WTC11 (cell line): ENCODE data around the gene USP34.
"Not testable (repeated sequence)": the region's sequence is repeated elsewhere in the genome, so short reads cannot be mapped to it uniquely, and the experiment has no call there.

ENCODE experiments used
- CBFB ChIP-seq: sonication (generic); formaldehyde crosslinking; IDR thresholded peaks from 2 replicates; pipeline ENCODE4 v1.8.1; 2022; ENCODE audit warnings: mild to moderate bottlenecking, low read depth, missing genetic modification reagents
- CTCF ChIP-seq: fragments of 200-600 bp; IDR thresholded peaks from 2 replicates; pipeline ENCODE4 v1.8.0; 2022; ENCODE audit warnings: antibody characterized with exemption
- ESRRA ChIP-seq: sonication (generic); formaldehyde crosslinking; IDR thresholded peaks from 2 replicates; pipeline ENCODE4 v1.8.1; 2022; ENCODE audit warnings: mild to moderate bottlenecking, missing genetic modification reagents, borderline replicate concordance
- FOXJ3 ChIP-seq: sonication (generic); formaldehyde crosslinking; IDR thresholded peaks from 2 replicates; pipeline ENCODE4 v1.9.0; 2021; ENCODE audit warnings: missing genetic modification reagents, mild to moderate bottlenecking, borderline replicate concordance
- MAX ChIP-seq: sonication (generic); formaldehyde crosslinking; IDR thresholded peaks from 2 replicates; pipeline ENCODE4 v1.8.0; 2022; ENCODE audit warnings: mild to moderate bottlenecking, missing genetic modification reagents
- NR2C2 ChIP-seq: sonication (generic); formaldehyde crosslinking; IDR thresholded peaks from 2 replicates; pipeline ENCODE4 v1.8.0; 2022; ENCODE audit warnings: mild to moderate bottlenecking, missing genetic modification reagents
- NR3C1 ChIP-seq: sonication (generic); formaldehyde crosslinking; conservative IDR thresholded peaks from 2 replicates; pipeline ENCODE4 v1.8.1; 2023; ENCODE audit warnings: low read depth, mild to moderate bottlenecking, missing genetic modification reagents
- STAT6 ChIP-seq: sonication (generic); formaldehyde crosslinking; conservative IDR thresholded peaks from 2 replicates; pipeline ENCODE4 v1.8.1; 2023; ENCODE audit warnings: mild to moderate bottlenecking, low read depth, missing genetic modification reagents, moderate library complexity
- TF ChIP-seq, protein P1 (sequence below): sonication (generic); formaldehyde crosslinking; conservative IDR thresholded peaks from 2 replicates; pipeline ENCODE4 v1.8.1; 2022; ENCODE audit warnings: mild to moderate bottlenecking, missing genetic modification reagents
- TF ChIP-seq, protein P2 (sequence below): sonication (generic); formaldehyde crosslinking; IDR thresholded peaks from 2 replicates; pipeline ENCODE4 v1.8.1; 2023; ENCODE audit warnings: mild to moderate bottlenecking, missing genetic modification reagents, moderate library complexity

DNA sequence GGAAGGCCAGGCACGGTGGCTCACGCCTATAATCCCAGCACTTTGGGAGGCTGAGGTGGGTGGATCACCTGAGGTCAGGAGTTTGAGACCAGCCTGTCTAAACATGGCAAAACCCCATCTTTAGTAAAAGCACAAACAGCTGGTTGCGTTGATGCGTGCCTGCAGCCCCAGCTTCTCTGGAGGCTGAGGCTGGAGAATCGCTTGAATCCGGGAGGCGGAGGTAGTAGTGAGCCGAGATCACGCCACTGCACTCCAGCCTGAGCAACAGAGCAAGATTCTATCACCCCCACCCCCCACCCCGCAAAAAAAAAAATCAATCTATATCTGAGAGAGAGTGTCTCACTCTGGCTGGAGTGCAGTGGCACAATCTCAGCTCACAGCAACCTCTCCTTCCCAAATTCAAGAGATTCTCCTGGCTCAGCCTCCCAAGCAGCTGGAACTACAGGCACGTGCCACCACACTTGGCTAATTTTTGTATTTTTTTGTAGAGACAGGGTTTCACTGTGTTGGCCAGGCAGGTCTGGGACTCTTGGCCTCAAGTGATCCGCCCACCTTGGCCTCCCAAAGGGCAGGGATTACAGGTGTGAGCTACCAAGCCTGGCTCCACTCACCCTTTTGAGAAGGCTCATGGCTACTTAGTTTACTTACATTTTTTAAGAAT lies 6.2 kb upstream of the USP34 start:
- TF ChIP-seq STAT6 (CRISPR knock-in tag); NR2C2 (CRISPR knock-in tag); CTCF; NR3C1 (CRISPR knock-in tag); CBFB (CRISPR knock-in tag); ESRRA (CRISPR knock-in tag); MAX (CRISPR knock-in tag); FOXJ3 (CRISPR knock-in tag): not testable (repeated sequence)
- TF ChIP-seq, protein P1, sequence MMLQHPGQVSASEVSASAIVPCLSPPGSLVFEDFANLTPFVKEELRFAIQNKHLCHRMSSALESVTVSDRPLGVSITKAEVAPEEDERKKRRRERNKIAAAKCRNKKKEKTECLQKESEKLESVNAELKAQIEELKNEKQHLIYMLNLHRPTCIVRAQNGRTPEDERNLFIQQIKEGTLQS = not testable (repeated sequence)
- TF ChIP-seq, protein P2, sequence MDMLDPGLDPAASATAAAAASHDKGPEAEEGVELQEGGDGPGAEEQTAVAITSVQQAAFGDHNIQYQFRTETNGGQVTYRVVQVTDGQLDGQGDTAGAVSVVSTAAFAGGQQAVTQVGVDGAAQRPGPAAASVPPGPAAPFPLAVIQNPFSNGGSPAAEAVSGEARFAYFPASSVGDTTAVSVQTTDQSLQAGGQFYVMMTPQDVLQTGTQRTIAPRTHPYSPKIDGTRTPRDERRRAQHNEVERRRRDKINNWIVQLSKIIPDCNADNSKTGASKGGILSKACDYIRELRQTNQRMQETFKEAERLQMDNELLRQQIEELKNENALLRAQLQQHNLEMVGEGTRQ = not testable (repeated sequence)
